Hepatocyte (in vitro differentiated cells): ENCODE measurements around the gene JARID2. TPM values are rescaled to one million over a fixed set of nuclear protein-coding genes. Genes with fewer than 3 reads are reported as not detected.

ENCODE experiments used
- DNase-seq: peaks from one replicate; pipeline ENCODE4 v3.0.0-alpha.2; 2016; ENCODE audit warnings: low spot score
- H2AFZ ChIP-seq: fragments of 200-600 bp; sonication (generic); 2 replicates; pipeline ENCODE4 v1.6.0; 2016; ENCODE audit warnings: antibody characterized with exemption, mild to moderate bottlenecking
- H3K27ac ChIP-seq: fragments of 200-600 bp; sonication (generic); 2 replicates; pipeline ENCODE4 v1.5.1; 2016; ENCODE audit warnings: mild to moderate bottlenecking
- H3K27me3 ChIP-seq: fragments of 200-600 bp; sonication (generic); 2 replicates; pipeline ENCODE4 v1.6.1; 2016
- H3K36me3 ChIP-seq: fragments of 200-600 bp; sonication (generic); replicated peaks from 2 replicates; pipeline ENCODE4 v1.5.1; 2016; ENCODE audit warnings: low read depth; ENCODE audit not compliant: insufficient read depth
- H3K4me1 ChIP-seq: fragments of 200-600 bp; sonication (generic); 2 replicates; pipeline ENCODE4 v1.5.1; 2016; ENCODE audit warnings: mild to moderate bottlenecking, moderate library complexity; ENCODE audit not compliant: insufficient read depth
- H3K4me2 ChIP-seq: fragments of 200-600 bp; sonication (generic); 2 replicates; pipeline ENCODE4 v1.6.0; 2016
- H3K4me3 ChIP-seq: fragments of 200-600 bp; sonication (generic); 2 replicates; pipeline ENCODE4 v1.5.1; 2016; ENCODE audit warnings: mild to moderate bottlenecking
- H3K79me2 ChIP-seq: fragments of 200-600 bp; sonication (generic); 2 replicates; pipeline ENCODE4 v1.6.0; 2017; ENCODE audit warnings: mild to moderate bottlenecking
- H3K9me2 ChIP-seq: fragments of 200-600 bp; sonication (generic); replicated peaks from 2 replicates; pipeline ENCODE4 v1.6.0; 2017; ENCODE audit warnings: mild to moderate bottlenecking; ENCODE audit not compliant: insufficient read depth
- H3K9me3 ChIP-seq: fragments of 200-600 bp; sonication (generic); 2 replicates; pipeline ENCODE4 v1.5.1; 2016; ENCODE audit warnings: low read depth, mild to moderate bottlenecking
- H4K20me1 ChIP-seq: fragments of 200-600 bp; sonication (generic); 2 replicates; pipeline ENCODE4 v1.6.0; 2016; ENCODE audit warnings: mild to moderate bottlenecking; ENCODE audit not compliant: insufficient read depth, poor library complexity, severe bottlenecking
- EZH2 ChIP-seq: fragments of 200-600 bp; sonication (generic); IDR thresholded peaks from 2 replicates; pipeline ENCODE4 v1.6.1; 2016; ENCODE audit warnings: antibody characterized with exemption, mild to moderate bottlenecking, borderline replicate concordance
- EZH2phosphoT487 ChIP-seq: fragments of 200-600 bp; sonication (generic); IDR thresholded peaks from one replicate; pipeline ENCODE4 v1.6.1; 2018; ENCODE audit warnings: antibody characterized with exemption, mild to moderate bottlenecking, low read depth, moderate library complexity; ENCODE audit not compliant: unreplicated experiment, severe bottlenecking
- WGBS: methylation state at CpG from one replicate; pipeline ENCODE4 v1.1.6; 2016; ENCODE audit warnings: low lambda C conversion rate; ENCODE audit errors: missing lambda C conversion rate; 5-methylcytosine and 5-hydroxymethylcytosine counted together
- polyA plus RNA-seq: library from polyadenylated mRNA; unstranded; fragments of >200 nt; fragmentation: Nextera tagmentation; extraction: Ambion mirVana; gene quantifications from 2 replicates; pipeline ENCODE4 v1.2.1, GENCODE V29; 2016
- total RNA-seq: library from RNA; depleted of rRNA; stranded (reverse); fragments of >200 nt; gene quantifications from 2 replicates; pipeline ENCODE4 v1.2.3, GENCODE V29; 2014
- TF ChIP-seq, protein P1 (sequence below): fragments of 200-600 bp; sonication (generic); IDR thresholded peaks from 2 replicates; pipeline ENCODE4 v1.5.1; 2016; ENCODE audit warnings: antibody characterized with exemption, mild to moderate bottlenecking; ENCODE audit not compliant: poor library complexity

JARID2 gene
- total and polyA plus RNA-seq, 2 experiments from 2014 or later = 4.6 to 11.6 TPM

DNA sequence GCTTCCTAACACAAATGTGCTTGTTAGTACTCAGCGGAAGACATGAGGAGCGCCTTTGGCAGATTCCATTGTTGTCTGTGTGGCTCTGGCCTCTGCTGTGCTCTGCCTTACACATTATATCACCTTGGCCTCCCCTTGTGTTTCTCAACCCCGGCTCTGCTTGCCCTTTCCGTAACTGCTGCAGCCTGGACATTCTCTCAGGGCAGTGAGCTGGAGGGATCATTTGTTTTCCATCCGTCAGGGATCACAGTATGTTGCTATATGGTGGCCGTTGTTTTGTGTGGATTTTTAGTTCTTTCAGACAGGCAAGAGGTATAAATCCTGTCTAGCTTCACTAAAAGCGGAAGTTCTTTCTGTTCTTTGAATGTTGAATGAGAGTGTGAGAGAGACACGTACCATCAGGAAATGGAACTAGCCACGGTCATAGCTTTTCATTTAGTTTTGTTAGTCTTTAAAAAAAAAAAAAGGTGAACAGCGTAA is 175.1 kb downstream of the JARID2 start:
- TF ChIP-seq EZH2phosphoT487 = no peak
- TF ChIP-seq, protein P1, sequence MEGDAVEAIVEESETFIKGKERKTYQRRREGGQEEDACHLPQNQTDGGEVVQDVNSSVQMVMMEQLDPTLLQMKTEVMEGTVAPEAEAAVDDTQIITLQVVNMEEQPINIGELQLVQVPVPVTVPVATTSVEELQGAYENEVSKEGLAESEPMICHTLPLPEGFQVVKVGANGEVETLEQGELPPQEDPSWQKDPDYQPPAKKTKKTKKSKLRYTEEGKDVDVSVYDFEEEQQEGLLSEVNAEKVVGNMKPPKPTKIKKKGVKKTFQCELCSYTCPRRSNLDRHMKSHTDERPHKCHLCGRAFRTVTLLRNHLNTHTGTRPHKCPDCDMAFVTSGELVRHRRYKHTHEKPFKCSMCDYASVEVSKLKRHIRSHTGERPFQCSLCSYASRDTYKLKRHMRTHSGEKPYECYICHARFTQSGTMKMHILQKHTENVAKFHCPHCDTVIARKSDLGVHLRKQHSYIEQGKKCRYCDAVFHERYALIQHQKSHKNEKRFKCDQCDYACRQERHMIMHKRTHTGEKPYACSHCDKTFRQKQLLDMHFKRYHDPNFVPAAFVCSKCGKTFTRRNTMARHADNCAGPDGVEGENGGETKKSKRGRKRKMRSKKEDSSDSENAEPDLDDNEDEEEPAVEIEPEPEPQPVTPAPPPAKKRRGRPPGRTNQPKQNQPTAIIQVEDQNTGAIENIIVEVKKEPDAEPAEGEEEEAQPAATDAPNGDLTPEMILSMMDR = no peak
- TF ChIP-seq EZH2 = no peak
- H3K27ac ChIP-seq = no peak overlapping the region
- H3K79me2 ChIP-seq = peaks cover 72% of the 10 kb centered on the region
- peaks cover 14% of the 10 kb centered on the region for H3K9me3 ChIP-seq
- no peaks in the 10 kb centered on the region for H3K36me3 ChIP-seq
- H3K4me1 ChIP-seq = no peaks in the 10 kb centered on the region
- no peak overlapping the region for H3K4me2 ChIP-seq
- H3K4me3 ChIP-seq = no peak overlapping the region
- no peaks in the 10 kb centered on the region for H3K9me2 ChIP-seq
- peaks cover 5% of the 10 kb centered on the region for H4K20me1 ChIP-seq
- 81% methylated on average over 10 of the region's 10 CpGs for WGBS
- no peak overlapping the region for H2AFZ ChIP-seq
- no peaks in the 10 kb centered on the region for H3K27me3 ChIP-seq
- DNase-seq = no peak

GRCh38 chr6:15421945-15422733 is 176.3 kb downstream of the JARID2 start:
- Histone ChIP-seq H2AFZ (no peak overlapping the region), H3K79me2 (peaks cover 67% of the 10 kb centered on the region), H3K9me2 (no peaks in the 10 kb centered on the region), H4K20me1 (peaks cover 5% of the 10 kb centered on the region), H3K36me3 (no peaks in the 10 kb centered on the region), H3K4me3 (no peak overlapping the region), H3K9me3 (peaks cover 14% of the 10 kb centered on the region), H3K27ac (no peak overlapping the region), H3K4me2 (no peak overlapping the region), H3K27me3 (no peaks in the 10 kb centered on the region), H3K4me1 (no peaks in the 10 kb centered on the region)
- TF ChIP-seq EZH2 (no peak), EZH2phosphoT487 (no peak)
- TF ChIP-seq, protein P1 = no peak
- 88% methylated on average over 10 of the region's 10 CpGs for WGBS
- no peak for DNase-seq

- 89% methylated on average over 7 of the region's 7 CpGs for WGBS
Measured at GRCh38 chr6:15423286-15423993, 177.6 kb downstream of the JARID2 start.

More at GRCh38 chr6:15423286-15423993, 177.6 kb downstream of the JARID2 start:
- Histone ChIP-seq H3K36me3 (no peaks in the 10 kb centered on the region), H4K20me1 (peaks cover 5% of the 10 kb centered on the region), H3K9me2 (no peaks in the 10 kb centered on the region), H3K4me3 (no peak overlapping the region), H3K79me2 (peaks cover 61% of the 10 kb centered on the region), H2AFZ (no peak overlapping the region), H3K27ac (no peak overlapping the region), H3K27me3 (no peaks in the 10 kb centered on the region), H3K9me3 (peaks cover 14% of the 10 kb centered on the region), H3K4me1 (no peaks in the 10 kb centered on the region), H3K4me2 (no peak overlapping the region)
- TF ChIP-seq EZH2phosphoT487 (no peak), EZH2 (no peak)
- TF ChIP-seq, protein P1 = no peak
- no peak for DNase-seq
